Stimulated activated CD8-positive, alpha-beta memory T cell treated with anti-CD3 and anti-CD28 coated beads, Interleukin-4, amount 100 ng/mL, for 48 hours (primary cell): ENCODE results near the gene COL6A3.
"Not testable (repeated sequence)": the region's sequence is repeated elsewhere in the genome, so short reads cannot be mapped to it uniquely, and the experiment has no call there.

ENCODE experiments used
- DNase-seq: peaks from one replicate; pipeline ENCODE4 v3.0.0-alpha.2; 2020

Gene COL6A3

GRCh38 chr2:237315170-237315828, 98.7 kb downstream of the COL6A3 start:
- DNase-seq: no peak

- DNase-seq: no peak
Measured at GRCh38 chr2:237314681-237315080, 99.3 kb downstream of the COL6A3 start.

GRCh38 chr2:237314198-237314597, 99.8 kb downstream of the COL6A3 start:
- no peak for DNase-seq

GRCh38 chr2:237312021-237312755, 101.8 kb downstream of the COL6A3 start:
- DNase-seq: no peak

GRCh38 chr2:237310515-237311114, 103.3 kb downstream of the COL6A3 start:
- DNase-seq: no peak

GRCh38 chr2:237309416-237309815, 104.5 kb downstream of the COL6A3 start:
- DNase-seq: no peak

GRCh38 chr2:237309011-237309410, 105.0 kb downstream of the COL6A3 start:
- DNase-seq: no peak

- no peak for DNase-seq
Measured at GRCh38 chr2:237307474-237307873, 106.5 kb downstream of the COL6A3 start.

GRCh38 chr2:237306787-237307170, 107.2 kb downstream of the COL6A3 start:
- no peak for DNase-seq

- DNase-seq: no peak
Measured at GRCh38 chr2:237306083-237306786, 107.7 kb downstream of the COL6A3 start.

- DNase-seq: no peak
Measured at GRCh38 chr2:237305579-237305978, 108.4 kb downstream of the COL6A3 start.

GRCh38 chr2:237304763-237305514, 109.0 kb downstream of the COL6A3 start:
- DNase-seq: no peak

- not testable (repeated sequence) for DNase-seq
Measured at GRCh38 chr2:237303244-237303643, 110.7 kb downstream of the COL6A3 start.

- no peak for DNase-seq
Measured at GRCh38 chr2:237301595-237301994, 112.4 kb downstream of the COL6A3 start.

- no peak for DNase-seq
Measured at GRCh38 chr2:237300739-237301138, 113.2 kb downstream of the COL6A3 start.

- no peak for DNase-seq
Measured at GRCh38 chr2:237299906-237300305, 114.1 kb downstream of the COL6A3 start.

- DNase-seq: no peak
Measured at GRCh38 chr2:237298151-237299118, 115.5 kb downstream of the COL6A3 start.

- no peak for DNase-seq
Measured at GRCh38 chr2:237297421-237298150, 116.4 kb downstream of the COL6A3 start.

- DNase-seq: no peak
Measured at GRCh38 chr2:237296756-237297155, 117.2 kb downstream of the COL6A3 start.

- DNase-seq: no peak
Measured at GRCh38 chr2:237295889-237296480, 118.0 kb downstream of the COL6A3 start.
